Astrocyte of the spinal cord (primary cell): ENCODE measurements around the gene CACNA1E.

Source experiments
- DNase-seq: peaks from one replicate; pipeline ENCODE4 v3.0.0; 2011; ENCODE audit warnings: low read depth, low spot score
- H3K4me3 ChIP-seq: 2 replicates; pipeline ENCODE4 v1.5.1; 2011; ENCODE audit warnings: low read depth, mild to moderate bottlenecking, low read length, moderate library complexity
- in situ Hi-C: cut with HindIII; loops from 2 replicates; pipeline ENCODE4 v1.10.0; 2017; ENCODE audit warnings: low sequenced_read_pairs
- TF ChIP-seq, protein P1 (sequence below): IDR thresholded peaks from 2 replicates; pipeline ENCODE4 v1.5.1; 2012; ENCODE audit warnings: low read depth, mild to moderate bottlenecking, low read length, inconsistent platforms

CACNA1E gene

DNA sequence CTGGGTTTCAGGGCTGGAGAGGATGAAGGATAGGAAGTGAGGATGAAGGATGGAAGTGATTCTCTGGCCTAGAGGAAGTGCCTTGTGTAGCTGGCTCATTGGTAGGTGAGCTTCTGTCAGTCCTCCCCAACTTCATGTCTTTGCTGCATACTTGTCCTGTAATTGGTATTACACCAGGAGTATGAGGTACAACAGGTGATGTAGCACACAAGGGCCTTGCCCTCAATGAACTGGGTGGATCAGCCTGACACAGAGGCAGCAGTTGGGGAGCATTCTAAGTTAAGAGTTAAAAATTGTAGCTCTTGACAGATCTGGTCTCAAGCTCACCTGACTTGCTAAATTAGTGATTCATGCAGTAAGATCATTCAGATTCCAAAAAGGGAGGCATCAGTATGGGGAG is 37.9 kb upstream of the CACNA1E start:
- in situ Hi-C loops = no loop called here
- H3K4me3 ChIP-seq = no peak overlapping the region
- DNase-seq = no peak
- TF ChIP-seq, protein P1, sequence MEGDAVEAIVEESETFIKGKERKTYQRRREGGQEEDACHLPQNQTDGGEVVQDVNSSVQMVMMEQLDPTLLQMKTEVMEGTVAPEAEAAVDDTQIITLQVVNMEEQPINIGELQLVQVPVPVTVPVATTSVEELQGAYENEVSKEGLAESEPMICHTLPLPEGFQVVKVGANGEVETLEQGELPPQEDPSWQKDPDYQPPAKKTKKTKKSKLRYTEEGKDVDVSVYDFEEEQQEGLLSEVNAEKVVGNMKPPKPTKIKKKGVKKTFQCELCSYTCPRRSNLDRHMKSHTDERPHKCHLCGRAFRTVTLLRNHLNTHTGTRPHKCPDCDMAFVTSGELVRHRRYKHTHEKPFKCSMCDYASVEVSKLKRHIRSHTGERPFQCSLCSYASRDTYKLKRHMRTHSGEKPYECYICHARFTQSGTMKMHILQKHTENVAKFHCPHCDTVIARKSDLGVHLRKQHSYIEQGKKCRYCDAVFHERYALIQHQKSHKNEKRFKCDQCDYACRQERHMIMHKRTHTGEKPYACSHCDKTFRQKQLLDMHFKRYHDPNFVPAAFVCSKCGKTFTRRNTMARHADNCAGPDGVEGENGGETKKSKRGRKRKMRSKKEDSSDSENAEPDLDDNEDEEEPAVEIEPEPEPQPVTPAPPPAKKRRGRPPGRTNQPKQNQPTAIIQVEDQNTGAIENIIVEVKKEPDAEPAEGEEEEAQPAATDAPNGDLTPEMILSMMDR = no peak

DNA sequence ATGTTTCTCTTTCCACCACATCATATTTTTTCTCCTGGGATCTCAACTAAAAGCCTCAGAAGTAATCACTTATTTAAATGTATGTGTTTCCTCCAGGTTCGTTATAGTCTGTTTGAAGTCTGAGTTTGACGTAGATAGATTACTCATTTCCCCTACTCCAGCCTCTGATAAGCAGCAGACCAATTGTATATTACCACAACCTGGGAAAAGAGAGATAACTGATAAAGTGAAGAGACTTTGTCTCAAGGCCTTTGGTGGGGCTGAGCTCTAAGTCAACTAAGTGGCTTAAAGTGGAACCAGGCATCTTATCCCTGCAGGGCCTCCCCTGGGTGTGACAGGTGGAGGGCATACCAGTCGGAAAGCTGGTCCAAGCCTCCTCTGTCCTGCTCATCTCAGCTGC is 34.9 kb upstream of the CACNA1E start:
- TF ChIP-seq, protein P1 = no peak
- H3K4me3 ChIP-seq = no peak overlapping the region
- in situ Hi-C loops = no loop called here
- no peak for DNase-seq

DNA sequence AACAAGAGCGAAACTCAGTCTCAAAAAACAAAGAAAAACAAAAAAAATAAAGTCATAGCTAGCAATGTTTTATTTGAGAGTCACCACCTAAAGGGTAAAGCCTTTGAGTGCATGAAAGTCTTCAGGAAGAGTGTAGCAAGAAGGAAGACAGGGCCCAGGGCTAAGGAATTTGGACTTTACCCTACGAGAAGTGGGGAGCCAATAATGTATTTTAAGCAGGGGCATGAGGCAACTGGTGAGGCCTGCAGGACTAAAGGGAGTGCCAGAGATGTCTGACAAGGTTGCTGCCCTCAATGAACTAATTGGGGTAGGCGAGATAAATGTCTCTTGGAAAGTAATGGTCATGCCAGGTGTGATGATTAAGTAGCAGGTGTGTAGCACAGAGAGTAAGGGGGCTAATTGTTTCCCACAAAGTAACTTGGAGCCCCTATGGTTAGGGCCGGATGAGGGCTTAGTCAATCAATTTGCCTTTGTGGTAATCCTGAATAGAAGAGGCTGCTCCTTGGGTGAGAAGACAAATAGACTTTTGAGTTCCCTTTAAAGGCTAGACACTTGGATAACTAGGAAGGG is 31.6 kb upstream of the CACNA1E start:
- TF ChIP-seq, protein P1 = no peak
- no peak for DNase-seq
- in situ Hi-C loops = no loop called here
- no peak overlapping the region for H3K4me3 ChIP-seq

DNA sequence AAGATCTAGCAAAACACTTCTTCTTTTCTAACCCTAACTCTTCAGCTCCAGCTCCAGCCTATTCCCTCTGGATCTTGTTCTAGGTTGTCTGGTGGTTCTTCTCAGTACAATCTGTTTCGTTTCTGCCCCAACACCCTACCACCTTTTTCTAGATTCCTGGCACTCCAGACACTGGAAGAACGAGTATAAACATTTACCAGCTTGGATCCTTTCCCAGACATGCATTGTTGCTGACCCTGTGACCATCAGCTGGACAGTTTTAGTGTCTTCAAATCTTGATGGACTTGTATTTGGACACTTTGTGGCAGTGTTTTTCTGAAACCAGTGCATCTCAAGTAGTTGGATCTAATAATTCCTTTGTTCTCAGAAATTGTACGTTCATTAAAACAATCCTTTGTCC is 30.6 kb upstream of the CACNA1E start:
- TF ChIP-seq, protein P1 = no peak
- in situ Hi-C loops = no loop called here
- no peak overlapping the region for H3K4me3 ChIP-seq
- DNase-seq = no peak

DNA sequence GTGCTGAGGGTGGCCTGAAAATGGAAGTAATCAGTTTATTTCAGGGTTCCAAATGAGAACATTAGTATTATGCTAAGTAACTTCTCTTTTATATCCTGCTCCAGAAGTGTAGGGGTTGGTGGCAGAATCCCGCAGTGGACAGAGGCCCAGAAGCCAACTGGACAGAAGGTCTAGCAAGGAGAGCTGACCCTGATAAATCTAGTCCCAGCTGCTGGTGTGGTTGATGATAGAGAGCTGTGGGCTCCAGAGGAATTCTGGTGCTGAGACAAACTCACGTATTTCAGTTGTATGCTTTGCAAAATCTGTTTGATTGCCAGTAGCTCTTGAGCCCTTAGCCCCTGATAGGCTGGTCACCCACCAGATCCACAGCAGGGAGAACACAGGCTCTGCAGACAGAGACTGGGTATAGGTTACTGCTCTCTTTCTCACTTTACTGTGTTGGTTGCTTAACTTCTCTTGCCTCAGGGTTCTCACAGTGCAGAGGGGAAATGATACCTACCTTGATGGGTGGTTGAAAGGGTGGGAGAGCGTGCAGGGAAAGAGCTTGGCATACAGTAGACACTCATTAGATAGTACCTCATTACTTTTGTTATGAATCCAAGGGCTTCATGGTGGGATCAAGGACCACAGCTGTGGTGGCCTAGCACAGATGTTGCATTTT is 29.6 kb upstream of the CACNA1E start:
- TF ChIP-seq, protein P1 = no peak
- in situ Hi-C loops = no loop called here
- no peak for DNase-seq
- no peak overlapping the region for H3K4me3 ChIP-seq

DNA sequence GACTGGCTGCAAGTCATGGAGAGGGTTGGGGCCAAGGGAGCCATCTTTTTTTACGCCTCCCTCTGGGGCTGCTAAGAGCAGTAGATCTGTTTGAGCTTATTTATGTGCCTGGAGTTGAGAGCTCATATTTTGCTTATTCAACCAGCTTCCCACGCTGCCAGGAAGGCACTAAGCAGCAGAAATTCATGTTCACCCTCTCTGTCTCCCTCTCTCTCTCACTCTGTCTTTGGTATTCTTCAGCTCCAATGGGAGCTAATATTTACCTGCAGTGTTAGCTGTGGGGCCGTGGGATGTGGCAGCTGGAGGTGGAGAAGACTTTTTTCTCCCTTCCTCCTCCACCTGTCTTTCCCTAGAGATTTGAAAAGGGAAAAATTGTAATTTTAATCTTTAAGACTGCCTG is 26.8 kb upstream of the CACNA1E start:
- in situ Hi-C loops = no loop called here
- DNase-seq = no peak
- TF ChIP-seq, protein P1 = no peak
- no peak overlapping the region for H3K4me3 ChIP-seq
